Hepatocyte (in vitro differentiated cells): ENCODE data around the gene MARCKSL1. TPM values are rescaled to one million over a fixed set of nuclear protein-coding genes. Genes with fewer than 3 reads are reported as not detected.

Experiments used
- DNase-seq: peaks from one replicate; pipeline ENCODE4 v3.0.0-alpha.2; 2016; ENCODE audit warnings: low spot score
- H2AFZ ChIP-seq: fragments of 200-600 bp; sonication (generic); 2 replicates; pipeline ENCODE4 v1.6.0; 2016; ENCODE audit warnings: antibody characterized with exemption, mild to moderate bottlenecking
- H3K27ac ChIP-seq: fragments of 200-600 bp; sonication (generic); 2 replicates; pipeline ENCODE4 v1.5.1; 2016; ENCODE audit warnings: mild to moderate bottlenecking
- H3K27me3 ChIP-seq: fragments of 200-600 bp; sonication (generic); 2 replicates; pipeline ENCODE4 v1.6.1; 2016
- H3K36me3 ChIP-seq: fragments of 200-600 bp; sonication (generic); replicated peaks from 2 replicates; pipeline ENCODE4 v1.5.1; 2016; ENCODE audit warnings: low read depth; ENCODE audit not compliant: insufficient read depth
- H3K4me1 ChIP-seq: fragments of 200-600 bp; sonication (generic); 2 replicates; pipeline ENCODE4 v1.5.1; 2016; ENCODE audit warnings: mild to moderate bottlenecking, moderate library complexity; ENCODE audit not compliant: insufficient read depth
- H3K4me2 ChIP-seq: fragments of 200-600 bp; sonication (generic); 2 replicates; pipeline ENCODE4 v1.6.0; 2016
- H3K4me3 ChIP-seq: fragments of 200-600 bp; sonication (generic); 2 replicates; pipeline ENCODE4 v1.5.1; 2016; ENCODE audit warnings: mild to moderate bottlenecking
- H3K79me2 ChIP-seq: fragments of 200-600 bp; sonication (generic); 2 replicates; pipeline ENCODE4 v1.6.0; 2017; ENCODE audit warnings: mild to moderate bottlenecking
- H3K9me2 ChIP-seq: fragments of 200-600 bp; sonication (generic); replicated peaks from 2 replicates; pipeline ENCODE4 v1.6.0; 2017; ENCODE audit warnings: mild to moderate bottlenecking; ENCODE audit not compliant: insufficient read depth
- H3K9me3 ChIP-seq: fragments of 200-600 bp; sonication (generic); 2 replicates; pipeline ENCODE4 v1.5.1; 2016; ENCODE audit warnings: low read depth, mild to moderate bottlenecking
- H4K20me1 ChIP-seq: fragments of 200-600 bp; sonication (generic); 2 replicates; pipeline ENCODE4 v1.6.0; 2016; ENCODE audit warnings: mild to moderate bottlenecking; ENCODE audit not compliant: insufficient read depth, poor library complexity, severe bottlenecking
- CTCF ChIP-seq: fragments of 200-600 bp; sonication (generic); IDR thresholded peaks from 2 replicates; pipeline ENCODE4 v1.5.1; 2016; ENCODE audit warnings: antibody characterized with exemption, mild to moderate bottlenecking; ENCODE audit not compliant: poor library complexity
- EZH2 ChIP-seq: fragments of 200-600 bp; sonication (generic); IDR thresholded peaks from 2 replicates; pipeline ENCODE4 v1.6.1; 2016; ENCODE audit warnings: antibody characterized with exemption, mild to moderate bottlenecking, borderline replicate concordance
- EZH2phosphoT487 ChIP-seq: fragments of 200-600 bp; sonication (generic); IDR thresholded peaks from one replicate; pipeline ENCODE4 v1.6.1; 2018; ENCODE audit warnings: antibody characterized with exemption, mild to moderate bottlenecking, low read depth, moderate library complexity; ENCODE audit not compliant: unreplicated experiment, severe bottlenecking
- WGBS: methylation state at CpG from one replicate; pipeline ENCODE4 v1.1.6; 2016; ENCODE audit warnings: low lambda C conversion rate; ENCODE audit errors: missing lambda C conversion rate; 5-methylcytosine and 5-hydroxymethylcytosine counted together
- polyA plus RNA-seq: library from polyadenylated mRNA; unstranded; fragments of >200 nt; fragmentation: Nextera tagmentation; extraction: Ambion mirVana; gene quantifications from 2 replicates; pipeline ENCODE4 v1.2.1, GENCODE V29; 2016
- total RNA-seq: library from RNA; depleted of rRNA; stranded (reverse); fragments of >200 nt; gene quantifications from 2 replicates; pipeline ENCODE4 v1.2.3, GENCODE V29; 2014

The MARCKSL1 gene
- total and polyA plus RNA-seq, 2 experiments from 2014 or later = 143 to 358 TPM

- Histone ChIP-seq H3K9me3 (no peaks in the 10 kb centered on the region), H2AFZ (no peak overlapping the region), H3K79me2 (peaks cover 34% of the 10 kb centered on the region), H3K27ac (no peak overlapping the region), H3K4me3 (no peak overlapping the region), H3K36me3 (no peaks in the 10 kb centered on the region), H3K4me2 (peak overlapping the region; percentile 94), H3K9me2 (no peaks in the 10 kb centered on the region), H3K4me1 (peaks cover 8% of the 10 kb centered on the region), H4K20me1 (peaks cover 18% of the 10 kb centered on the region), H3K27me3 (no peaks in the 10 kb centered on the region)
- DNase-seq = no peak
- 88% methylated on average over 8 of the region's 8 CpGs for WGBS
- TF ChIP-seq CTCF = no peak
- no peak for TF ChIP-seq EZH2
- TF ChIP-seq EZH2phosphoT487 = no peak
Measured at GRCh38 chr1:32336963-32337675, 1.1 kb upstream of the MARCKSL1 start.

GRCh38 chr1:32336591-32336932 lies 529 bp upstream of the MARCKSL1 start:
- DNase-seq = no peak
- Histone ChIP-seq H2AFZ (no peak overlapping the region), H3K4me3 (peak overlapping the region; percentile 98), H3K36me3 (no peaks in the 10 kb centered on the region), H3K9me2 (no peaks in the 10 kb centered on the region), H3K4me2 (peak overlapping the region; percentile 94), H3K79me2 (peaks cover 34% of the 10 kb centered on the region), H3K27me3 (no peaks in the 10 kb centered on the region), H3K9me3 (no peaks in the 10 kb centered on the region), H4K20me1 (peaks cover 18% of the 10 kb centered on the region), H3K4me1 (peaks cover 8% of the 10 kb centered on the region), H3K27ac (no peak overlapping the region)
- TF ChIP-seq EZH2phosphoT487 = no peak
- TF ChIP-seq CTCF = no peak
- 24% methylated on average over 14 of the region's 15 CpGs for WGBS

GRCh38 chr1:32335535-32335789 lies 571 bp downstream of the MARCKSL1 start:
- no peaks in the 10 kb centered on the region for H3K27me3 ChIP-seq
- peak overlapping the region; percentile 16 for H2AFZ ChIP-seq
- H4K20me1 ChIP-seq = peaks cover 18% of the 10 kb centered on the region
- peak overlapping the region; percentile 88 for H3K27ac ChIP-seq
- no peak for DNase-seq
- H3K4me3 ChIP-seq = peak overlapping the region; percentile 98
- no peaks in the 10 kb centered on the region for H3K9me3 ChIP-seq
- no peaks in the 10 kb centered on the region for H3K36me3 ChIP-seq
- H3K4me1 ChIP-seq = peaks cover 8% of the 10 kb centered on the region
- H3K79me2 ChIP-seq = peaks cover 34% of the 10 kb centered on the region
- no peak for TF ChIP-seq CTCF
- no peak for TF ChIP-seq EZH2phosphoT487
- TF ChIP-seq EZH2 = no peak
- 0% methylated on average over 6 of the region's 34 CpGs for WGBS
- no peaks in the 10 kb centered on the region for H3K9me2 ChIP-seq
- H3K4me2 ChIP-seq = peak overlapping the region; percentile 94
